GM12801 (cell line): ENCODE measurements around the gene CCER1.

ENCODE experiments used
- CTCF ChIP-seq: IDR thresholded peaks from one replicate; pipeline ENCODE4 v1.5.1; 2011; ENCODE audit warnings: control low read depth; ENCODE audit not compliant: insufficient read length; ENCODE audit errors: extremely low read depth

The CCER1 gene

GRCh38 chr12:90978117-90978770, 23.3 kb upstream of the CCER1 start:
- no peak for TF ChIP-seq CTCF

- TF ChIP-seq CTCF: no peak
Observed at GRCh38 chr12:90977224-90977623, 22.2 kb upstream of the CCER1 start.

- TF ChIP-seq CTCF: no peak
Observed at GRCh38 chr12:90974286-90974685, 19.3 kb upstream of the CCER1 start.

- no peak for TF ChIP-seq CTCF
Observed at GRCh38 chr12:90972226-90972625, 17.2 kb upstream of the CCER1 start.

GRCh38 chr12:90970911-90971310, 15.9 kb upstream of the CCER1 start:
- no peak for TF ChIP-seq CTCF

- no peak for TF ChIP-seq CTCF
Observed at GRCh38 chr12:90970471-90970870, 15.5 kb upstream of the CCER1 start.

GRCh38 chr12:90969851-90970250, 14.9 kb upstream of the CCER1 start:
- no peak for TF ChIP-seq CTCF
